ENCODE results near the gene SLC24A4. TPM values are rescaled to one million over a fixed set of nuclear protein-coding genes. Genes with fewer than 3 reads are reported as not detected.

SLC24A4 gene
- total RNA-seq, 1 donor from 2014 or later = 1.7 TPM

GRCh38 chr14:92500491-92500941 lies 177.6 kb downstream of the SLC24A4 start:
- DNase-seq (ENCODE audit: low spot score) = no peak

GRCh38 chr14:92501891-92502351 lies 179.0 kb downstream of the SLC24A4 start:
- no peak for DNase-seq (ENCODE audit: low spot score)

DNA sequence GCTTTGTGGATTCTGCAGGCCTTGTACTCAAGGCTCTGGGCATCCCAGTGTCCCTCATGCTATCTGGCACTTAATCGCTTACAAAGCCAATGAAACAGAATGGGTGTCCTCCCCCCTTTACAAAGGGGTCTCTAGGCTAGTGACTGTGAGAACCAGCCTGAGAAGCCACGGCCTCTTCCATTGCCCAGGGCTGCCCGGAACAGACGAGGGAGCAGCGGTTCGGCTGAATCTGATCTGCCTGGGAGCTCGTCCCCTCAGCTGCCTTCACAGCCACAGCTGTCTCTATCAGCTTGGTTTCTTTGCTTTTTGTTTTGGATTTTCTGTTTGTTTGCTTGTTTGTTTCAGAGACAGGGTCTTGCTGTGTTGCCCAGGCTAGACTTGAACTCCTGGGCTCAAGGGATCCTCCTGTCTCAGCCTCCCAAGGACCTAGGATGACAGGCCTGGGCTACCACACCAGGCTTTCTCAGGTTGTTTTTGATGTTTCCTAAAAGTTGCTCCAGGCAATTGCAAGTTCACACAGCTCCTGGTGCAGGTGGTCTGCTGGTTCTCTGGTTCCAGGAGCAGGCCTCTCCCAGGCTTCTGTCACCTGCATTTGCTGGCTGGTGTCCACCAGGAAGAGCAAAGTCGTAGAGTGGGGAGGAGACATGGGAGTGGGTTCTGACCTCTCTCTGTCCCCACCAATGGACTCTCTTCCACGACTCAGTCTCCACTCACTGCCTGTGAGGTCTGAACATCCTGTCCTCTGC lies 179.7 kb downstream of the SLC24A4 start:
- no peak for DNase-seq (ENCODE audit: low spot score)

DNA sequence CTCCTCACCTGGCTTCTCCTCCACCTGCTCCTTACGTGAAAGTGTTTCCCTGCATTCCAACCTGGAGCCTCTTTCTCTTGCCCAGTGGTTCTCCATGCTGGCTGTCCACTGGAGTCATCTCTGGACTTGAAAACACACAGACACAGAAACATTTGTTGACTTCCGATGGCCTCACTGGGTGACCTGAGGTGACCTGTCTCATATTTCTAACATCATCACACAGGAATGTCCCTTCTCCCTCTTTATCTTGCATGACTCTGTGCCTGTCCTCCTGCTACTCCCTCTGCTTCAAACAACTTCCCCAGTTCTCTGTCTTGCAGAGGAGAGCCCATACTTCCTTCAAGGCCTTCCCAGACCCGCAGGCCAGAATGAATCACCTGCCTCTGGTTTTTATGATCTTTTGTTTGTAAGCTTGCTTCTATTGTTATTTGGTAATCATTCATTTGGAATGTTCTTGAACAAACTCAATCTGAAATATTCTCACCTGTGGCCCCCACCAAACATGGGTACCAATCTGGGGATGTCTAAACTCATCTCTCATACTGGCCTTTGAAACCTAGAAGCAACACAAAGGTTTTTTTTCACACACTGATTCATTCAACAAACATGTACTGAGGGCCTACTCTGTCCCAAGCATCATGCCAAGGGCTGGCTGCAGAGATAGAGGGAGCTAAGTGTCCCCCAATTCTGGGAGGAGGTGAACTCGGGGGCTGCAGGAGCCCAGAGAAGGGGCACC lies 181.0 kb downstream of the SLC24A4 start:
- DNase-seq (ENCODE audit: low spot score) = no peak

DNA sequence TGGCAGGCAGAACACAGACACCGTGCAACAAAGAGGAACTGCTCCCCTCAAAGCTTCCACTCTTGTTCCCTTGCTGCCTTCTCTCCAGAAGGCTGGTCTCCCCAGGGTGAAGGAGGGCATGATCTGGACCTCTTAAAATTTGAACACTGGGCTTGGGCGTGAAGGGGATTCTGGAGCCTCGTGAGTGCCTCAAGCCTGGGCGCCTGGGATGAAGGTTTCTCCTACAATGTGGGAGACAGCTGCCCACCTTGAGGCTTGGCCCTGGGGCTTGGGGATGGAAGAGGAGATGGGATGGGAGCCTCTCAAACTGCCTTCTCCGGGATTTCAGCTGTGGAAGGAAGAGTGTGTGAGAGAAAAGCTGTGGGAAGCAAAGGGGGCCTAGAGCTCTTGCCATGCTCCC lies 182.9 kb downstream of the SLC24A4 start:
- no peak for DNase-seq (ENCODE audit: low spot score)

DNA sequence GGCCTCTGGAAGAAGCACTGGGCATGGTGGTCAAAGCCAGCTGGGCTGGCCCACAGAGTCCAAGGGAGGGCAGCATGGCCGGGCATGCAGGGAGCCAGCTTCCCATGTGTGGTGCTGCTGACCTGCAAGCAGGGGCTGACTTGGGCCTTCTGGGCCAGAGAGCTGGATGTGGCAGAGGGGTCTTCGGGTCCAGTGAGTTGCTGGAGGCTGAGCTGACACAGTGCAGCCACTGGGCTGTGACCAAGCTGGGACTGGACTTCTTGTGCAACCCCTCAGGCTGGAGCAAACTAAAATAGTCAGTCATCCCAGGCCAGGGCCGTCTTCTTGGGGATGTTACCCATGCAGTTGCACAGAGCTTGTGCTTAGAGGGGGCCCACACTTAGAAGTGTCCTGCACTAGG lies 183.3 kb downstream of the SLC24A4 start:
- no peak for DNase-seq (ENCODE audit: low spot score)

GRCh38 chr14:92507174-92507768 lies 184.3 kb downstream of the SLC24A4 start:
- DNase-seq (ENCODE audit: low spot score) = no peak

DNA sequence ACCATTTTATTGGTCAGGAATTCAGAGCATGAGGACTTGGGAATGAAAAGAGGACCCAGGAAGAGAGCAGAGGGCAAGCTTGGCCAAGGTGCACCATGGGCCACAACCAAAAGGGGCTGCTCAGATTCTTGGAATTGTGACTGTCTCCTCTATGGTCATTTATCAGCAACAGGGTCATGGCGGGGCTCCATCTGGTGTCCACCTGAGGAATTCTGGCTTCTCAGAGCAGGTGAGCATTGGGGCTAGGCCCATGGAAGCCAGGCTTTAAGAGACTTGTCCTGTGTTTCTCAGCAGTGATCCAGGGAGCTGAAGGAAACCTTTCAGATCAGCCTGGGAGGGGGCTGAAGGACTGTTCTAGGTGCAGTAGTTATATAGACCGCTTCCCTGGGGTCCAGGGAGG lies 188.0 kb downstream of the SLC24A4 start:
- no peak for DNase-seq (ENCODE audit: low spot score)

- peak; percentile 81 for DNase-seq (ENCODE audit: low spot score)
Observed at GRCh38 chr14:92511453-92512238, 188.7 kb downstream of the SLC24A4 start.

- DNase-seq (ENCODE audit: low spot score) = no peak
Observed at GRCh38 chr14:92512807-92513203, 189.8 kb downstream of the SLC24A4 start.

DNA sequence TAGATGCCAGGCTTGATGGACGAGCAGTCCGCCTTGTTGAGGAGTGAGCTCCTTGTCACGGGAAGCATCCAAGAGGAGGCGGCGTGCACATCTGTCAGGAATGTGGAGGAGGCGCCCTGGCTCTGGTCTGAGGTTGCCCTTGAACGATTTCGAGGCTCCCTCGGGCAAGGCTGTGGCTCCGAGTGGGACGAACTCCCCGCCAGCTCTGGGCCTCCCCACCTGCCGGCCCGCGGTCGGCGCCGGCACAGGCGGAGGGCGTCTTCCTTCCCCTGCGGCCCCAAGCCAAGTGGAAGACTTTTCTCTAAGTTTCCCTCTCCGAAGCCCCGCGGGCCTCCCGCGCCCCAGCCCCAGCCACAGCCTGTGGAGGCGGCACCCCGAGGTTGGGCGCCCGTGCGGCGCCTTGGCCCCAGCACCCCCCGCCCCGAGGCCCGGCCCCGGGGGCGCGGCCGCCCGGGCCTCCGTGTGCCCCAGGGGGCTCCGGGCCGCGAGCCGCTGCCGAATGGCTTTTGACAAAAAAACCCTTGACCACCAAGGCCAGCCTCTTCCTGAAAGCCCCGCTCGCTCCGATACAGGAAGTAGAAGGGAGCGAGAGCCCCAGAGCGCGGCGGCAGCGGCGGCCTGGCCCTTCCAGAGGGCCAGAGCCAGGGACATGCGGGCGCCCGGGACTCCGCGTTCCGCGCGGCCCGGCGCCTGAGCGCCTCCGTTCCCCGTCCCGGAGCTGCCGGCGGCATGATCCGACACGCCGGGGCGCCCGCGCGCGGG lies 190.4 kb downstream of the SLC24A4 start, which contains the start of gene RIN3:
Gene RIN3 (plus strand): TSS at position 578 of the 762 bp plus-strand sequence. CDS start 152 bp downstream, at position 730.
- peak; percentile 69 for DNase-seq (ENCODE audit: low spot score)

- DNase-seq (ENCODE audit: low spot score) = no peak
Observed at GRCh38 chr14:92513966-92514843, 191.2 kb downstream of the SLC24A4 start.

GRCh38 chr14:92514844-92515514 lies 192.0 kb downstream of the SLC24A4 start:
- DNase-seq (ENCODE audit: low spot score) = no peak

DNA sequence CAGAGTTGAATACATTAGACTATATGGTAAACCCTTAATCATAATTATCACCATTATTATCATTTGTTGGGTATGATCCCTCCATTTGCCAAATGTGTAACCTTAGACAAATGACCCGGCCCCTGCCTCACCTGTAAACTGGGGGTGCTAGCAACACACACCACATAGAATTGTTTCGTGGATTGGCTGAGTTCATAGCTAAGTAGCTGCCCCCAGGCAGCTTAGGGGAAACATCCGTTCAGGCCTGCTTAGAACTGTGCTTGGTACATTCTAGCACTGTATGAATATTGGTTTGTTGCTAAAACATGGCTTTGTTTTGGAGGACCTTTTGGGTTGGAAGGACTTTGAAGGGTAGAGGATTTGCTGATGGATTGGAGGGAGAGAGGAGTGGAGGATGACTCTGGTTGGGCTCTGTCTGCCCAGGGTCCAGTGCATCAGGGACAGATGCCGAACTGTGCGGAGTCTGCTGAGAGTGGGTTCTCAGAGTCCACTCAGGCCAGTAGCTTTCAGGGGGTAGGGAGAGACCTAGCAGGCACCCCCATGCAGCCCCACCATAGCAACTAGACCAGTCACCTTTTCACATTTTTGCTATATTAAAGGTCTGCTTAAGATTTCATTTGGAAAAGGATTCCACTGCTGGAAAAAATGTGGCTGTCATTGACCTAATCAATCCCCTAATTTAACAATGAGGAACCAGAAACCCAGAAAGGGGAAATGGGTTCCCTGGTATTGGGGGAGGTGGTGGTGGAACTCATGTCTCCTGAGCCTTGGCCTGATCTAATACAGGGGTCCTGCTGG lies 192.8 kb downstream of the SLC24A4 start:
- DNase-seq (ENCODE audit: low spot score) = no peak

- DNase-seq (ENCODE audit: low spot score) = no peak
Observed at GRCh38 chr14:92516344-92516965, 193.5 kb downstream of the SLC24A4 start.

DNA sequence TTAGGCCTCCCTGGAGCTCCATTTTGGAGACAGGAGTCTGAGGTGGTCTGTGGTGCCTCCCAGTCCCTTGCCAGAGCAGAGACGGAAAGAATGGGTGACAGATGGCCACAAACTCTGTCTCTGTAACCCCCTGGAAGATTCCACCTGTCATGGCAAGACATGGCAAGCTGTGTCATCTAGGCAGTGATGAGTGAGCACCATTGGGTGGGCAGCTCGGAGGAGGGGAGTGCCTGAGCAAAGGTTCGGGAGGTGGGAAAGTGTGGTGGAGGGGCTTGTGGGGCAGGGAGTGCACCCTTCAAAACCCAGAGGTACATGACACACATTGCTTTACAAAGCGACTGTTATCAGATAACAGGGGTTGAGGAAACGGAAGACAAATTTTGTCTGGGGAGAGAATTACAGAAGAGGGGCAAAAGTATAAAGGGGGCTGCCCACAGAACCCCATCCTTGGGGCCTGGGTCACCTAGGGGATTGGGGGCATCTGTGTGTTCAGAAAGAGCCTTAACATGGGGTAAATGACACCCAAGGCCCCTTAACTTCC lies 194.1 kb downstream of the SLC24A4 start:
- no peak for DNase-seq (ENCODE audit: low spot score)

- no peak for DNase-seq (ENCODE audit: low spot score)
Observed at GRCh38 chr14:92517761-92518160, 194.8 kb downstream of the SLC24A4 start.

Measured in umbilical cord (tissue), 2 donors.